Measurements from ENCODE around the gene TMEM45B. TPM values are rescaled to one million over a fixed set of nuclear protein-coding genes. Genes with fewer than 3 reads are reported as not detected.

Gene TMEM45B
- total RNA-seq, 1 experiment from 2014 or later, result 16.1 TPM

GRCh38 chr11:129855086-129855485, 39.4 kb downstream of the TMEM45B start:
- no peak for TF ChIP-seq CTCF (IDR thresholded peaks at IDR 0.05; ENCODE audit: unreplicated experiment)
- peaks cover 18% of the 10 kb centered on the region for H3K4me1 Mint-ChIP-seq (ENCODE audit: low read depth, unreplicated experiment)
- CTCF ChIA-PET, result no interaction called here

GRCh38 chr11:129856036-129856435, 40.4 kb downstream of the TMEM45B start:
- no peak overlapping the region for H3K27ac Mint-ChIP-seq (ENCODE audit: unreplicated experiment)
- intact Hi-C loops (cut with micrococcal nuclease; ENCODE audit: unreplicated experiment), result no loop called here
- no peak for DNase-seq
- no peaks in the 10 kb centered on the region for H3K9me3 Mint-ChIP-seq (ENCODE audit: low read depth, unreplicated experiment)
- no peaks in the 10 kb centered on the region for H3K27me3 Mint-ChIP-seq (ENCODE audit: unreplicated experiment)
- no peak overlapping the region for H3K4me3 Mint-ChIP-seq (ENCODE audit: low read depth, unreplicated experiment)
- CTCF ChIA-PET, result no interaction called here
- no TSS peak for BruUV-seq (replicated peaks)
- H3K4me1 Mint-ChIP-seq (ENCODE audit: low read depth, unreplicated experiment), result peaks cover 18% of the 10 kb centered on the region
- TF ChIP-seq CTCF (IDR thresholded peaks at IDR 0.05; ENCODE audit: unreplicated experiment), result no peak
- peaks cover 12% of the 10 kb centered on the region for H3K36me3 Mint-ChIP-seq (ENCODE audit: insufficient read depth, unreplicated experiment)

More at GRCh38 chr11:129855086-129855485, 39.4 kb downstream of the TMEM45B start:
- Mint-ChIP-seq H3K36me3 (ENCODE audit: insufficient read depth, unreplicated experiment) (peaks cover 12% of the 10 kb centered on the region), H3K27me3 (ENCODE audit: unreplicated experiment) (no peaks in the 10 kb centered on the region), H3K27ac (ENCODE audit: unreplicated experiment) (no peak overlapping the region), H3K9me3 (ENCODE audit: low read depth, unreplicated experiment) (no peaks in the 10 kb centered on the region), H3K4me3 (ENCODE audit: low read depth, unreplicated experiment) (no peak overlapping the region)
- BruUV-seq (replicated peaks), result no TSS peak
- no peak for DNase-seq
- intact Hi-C loops (cut with micrococcal nuclease; ENCODE audit: unreplicated experiment), result no loop called here

- Mint-ChIP-seq H3K27ac (ENCODE audit: unreplicated experiment) (peak overlapping the region; percentile 77), H3K27me3 (ENCODE audit: unreplicated experiment) (no peaks in the 10 kb centered on the region), H3K36me3 (ENCODE audit: insufficient read depth, unreplicated experiment) (peaks cover 40% of the 10 kb centered on the region), H3K4me1 (ENCODE audit: low read depth, unreplicated experiment) (peaks cover 18% of the 10 kb centered on the region), H3K4me3 (ENCODE audit: low read depth, unreplicated experiment) (peak overlapping the region; percentile 50), H3K9me3 (ENCODE audit: low read depth, unreplicated experiment) (no peaks in the 10 kb centered on the region)
- CTCF ChIA-PET, result interaction anchor here (1.4 kb wide), 1 partner anchor 59 kb away, joined by 3 read pairs; no protein-coding TSS in a partner anchor
- DNase-seq, result peak; percentile 82
- no peak for TF ChIP-seq CTCF (IDR thresholded peaks at IDR 0.05; ENCODE audit: unreplicated experiment)
- intact Hi-C loops (cut with micrococcal nuclease; ENCODE audit: unreplicated experiment), result loop anchor here (5.0 kb wide), 1 partner anchor 75 kb away; no protein-coding TSS in a partner anchor
- no TSS peak for BruUV-seq (replicated peaks)
These were observed 46.3 kb downstream of the TMEM45B start for GRCh38 chr11:129861702-129862522.

- Mint-ChIP-seq H3K36me3 (ENCODE audit: insufficient read depth, unreplicated experiment) (peaks cover 35% of the 10 kb centered on the region), H3K27ac (ENCODE audit: unreplicated experiment) (no peak overlapping the region), H3K9me3 (ENCODE audit: low read depth, unreplicated experiment) (no peaks in the 10 kb centered on the region), H3K4me1 (ENCODE audit: low read depth, unreplicated experiment) (peaks cover 19% of the 10 kb centered on the region), H3K4me3 (ENCODE audit: low read depth, unreplicated experiment) (no peak overlapping the region), H3K27me3 (ENCODE audit: unreplicated experiment) (no peaks in the 10 kb centered on the region)
- TF ChIP-seq CTCF (IDR thresholded peaks at IDR 0.05; ENCODE audit: unreplicated experiment), result no peak
- intact Hi-C loops (cut with micrococcal nuclease; ENCODE audit: unreplicated experiment), result loop anchor here (5.0 kb wide), 1 partner anchor 78 kb away; no protein-coding TSS in a partner anchor
- no peak for DNase-seq
- BruUV-seq (replicated peaks), result no TSS peak
- CTCF ChIA-PET, result no interaction called here
These were observed 49.2 kb downstream of the TMEM45B start for GRCh38 chr11:129864811-129865210.

All from Calu3 (cell line).